ENCODE results near the gene TNRC6A. TPM values are rescaled to one million over a fixed set of nuclear protein-coding genes. Genes with fewer than 3 reads are reported as not detected.

TNRC6A gene
- total RNA-seq, 2 donors from 2014 or later, result 23.5 to 24.4 TPM

DNA sequence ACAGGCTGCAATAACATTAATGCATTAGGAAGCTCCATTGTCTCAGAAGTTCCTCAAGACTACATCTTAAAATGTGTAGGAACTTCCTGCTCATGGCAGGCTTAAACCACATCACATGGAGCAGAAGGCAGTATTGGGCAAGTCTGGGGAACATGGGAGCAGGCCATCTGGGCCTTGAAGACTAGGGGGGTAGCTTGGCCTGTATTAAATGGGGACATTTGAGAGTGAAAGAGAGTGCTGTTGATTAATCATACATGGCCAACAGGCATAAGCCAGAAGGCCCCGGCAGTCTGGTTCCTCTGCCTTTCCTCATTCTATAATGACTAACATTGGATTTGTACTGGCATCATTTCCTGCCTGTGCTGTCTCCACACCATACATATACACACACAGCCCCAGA, 91.1 kb downstream of the TNRC6A start:
- H3K27ac ChIP-seq, result no peak overlapping the region
- TF ChIP-seq, protein P1, sequence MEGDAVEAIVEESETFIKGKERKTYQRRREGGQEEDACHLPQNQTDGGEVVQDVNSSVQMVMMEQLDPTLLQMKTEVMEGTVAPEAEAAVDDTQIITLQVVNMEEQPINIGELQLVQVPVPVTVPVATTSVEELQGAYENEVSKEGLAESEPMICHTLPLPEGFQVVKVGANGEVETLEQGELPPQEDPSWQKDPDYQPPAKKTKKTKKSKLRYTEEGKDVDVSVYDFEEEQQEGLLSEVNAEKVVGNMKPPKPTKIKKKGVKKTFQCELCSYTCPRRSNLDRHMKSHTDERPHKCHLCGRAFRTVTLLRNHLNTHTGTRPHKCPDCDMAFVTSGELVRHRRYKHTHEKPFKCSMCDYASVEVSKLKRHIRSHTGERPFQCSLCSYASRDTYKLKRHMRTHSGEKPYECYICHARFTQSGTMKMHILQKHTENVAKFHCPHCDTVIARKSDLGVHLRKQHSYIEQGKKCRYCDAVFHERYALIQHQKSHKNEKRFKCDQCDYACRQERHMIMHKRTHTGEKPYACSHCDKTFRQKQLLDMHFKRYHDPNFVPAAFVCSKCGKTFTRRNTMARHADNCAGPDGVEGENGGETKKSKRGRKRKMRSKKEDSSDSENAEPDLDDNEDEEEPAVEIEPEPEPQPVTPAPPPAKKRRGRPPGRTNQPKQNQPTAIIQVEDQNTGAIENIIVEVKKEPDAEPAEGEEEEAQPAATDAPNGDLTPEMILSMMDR (IDR thresholded peaks at IDR 0.05), result no peak
- no peaks in the 10 kb centered on the region for H3K4me1 ChIP-seq
- peaks cover 84% of the 10 kb centered on the region for H3K36me3 ChIP-seq
- DNase-seq (ENCODE audit: low spot score), result no peak
- H3K4me3 ChIP-seq, result no peak overlapping the region
- no peaks in the 10 kb centered on the region for H3K27me3 ChIP-seq
- H3K9me3 ChIP-seq, result no peaks in the 10 kb centered on the region

DNA sequence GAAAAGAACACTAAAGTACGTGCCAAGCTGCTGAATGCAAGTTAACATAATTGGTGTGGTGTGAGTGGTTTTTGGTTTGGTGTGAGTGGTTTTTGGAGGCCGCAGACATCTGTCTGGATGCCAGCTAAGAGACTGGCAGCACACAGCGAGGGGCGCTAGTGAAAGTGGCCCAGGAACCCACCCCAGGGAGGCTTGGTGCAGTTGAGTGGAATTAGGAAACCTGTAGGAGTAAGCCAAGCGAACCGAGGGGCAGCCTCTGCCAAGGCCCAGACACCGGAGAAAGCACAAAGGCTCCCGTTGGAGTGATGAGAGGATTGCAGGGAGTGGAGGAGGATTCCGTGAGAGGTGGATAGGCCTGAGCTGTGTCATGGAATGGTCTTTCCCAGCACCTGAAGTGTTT, 91.7 kb downstream of the TNRC6A start:
- Histone ChIP-seq H3K4me3 (no peak overlapping the region), H3K9me3 (no peaks in the 10 kb centered on the region), H3K36me3 (peaks cover 78% of the 10 kb centered on the region), H3K4me1 (no peaks in the 10 kb centered on the region), H3K27me3 (no peaks in the 10 kb centered on the region), H3K27ac (no peak overlapping the region)
- TF ChIP-seq, protein P1 (IDR thresholded peaks at IDR 0.05), result no peak
- DNase-seq (ENCODE audit: low spot score), result no peak

DNA sequence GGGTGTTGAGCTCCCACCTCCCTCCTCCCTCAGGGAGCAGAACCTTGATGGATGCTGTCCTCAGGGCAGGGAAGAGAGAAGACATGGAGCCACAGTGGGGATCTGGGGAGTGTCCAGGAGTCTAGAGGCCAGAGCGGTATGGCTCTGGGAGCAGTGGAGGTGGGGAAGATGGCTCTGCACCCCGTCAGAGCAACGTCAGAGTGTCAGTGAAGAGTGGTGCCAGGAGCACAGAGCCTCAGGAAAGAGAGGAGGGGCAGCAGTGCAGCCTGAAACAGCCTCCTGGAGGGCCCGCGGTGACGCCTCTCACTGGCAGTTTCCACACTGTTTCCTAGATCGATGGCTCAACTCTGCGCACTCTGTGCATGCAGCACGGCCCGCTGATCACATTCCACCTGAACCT, 93.1 kb downstream of the TNRC6A start:
- H3K4me3 ChIP-seq, result no peak overlapping the region
- no peak overlapping the region for H3K27ac ChIP-seq
- TF ChIP-seq, protein P1 (IDR thresholded peaks at IDR 0.05), result no peak
- H3K27me3 ChIP-seq, result no peaks in the 10 kb centered on the region
- H3K36me3 ChIP-seq, result peaks cover 79% of the 10 kb centered on the region
- DNase-seq (ENCODE audit: low spot score), result peak; percentile 21
- H3K9me3 ChIP-seq, result no peaks in the 10 kb centered on the region
- no peaks in the 10 kb centered on the region for H3K4me1 ChIP-seq

DNA sequence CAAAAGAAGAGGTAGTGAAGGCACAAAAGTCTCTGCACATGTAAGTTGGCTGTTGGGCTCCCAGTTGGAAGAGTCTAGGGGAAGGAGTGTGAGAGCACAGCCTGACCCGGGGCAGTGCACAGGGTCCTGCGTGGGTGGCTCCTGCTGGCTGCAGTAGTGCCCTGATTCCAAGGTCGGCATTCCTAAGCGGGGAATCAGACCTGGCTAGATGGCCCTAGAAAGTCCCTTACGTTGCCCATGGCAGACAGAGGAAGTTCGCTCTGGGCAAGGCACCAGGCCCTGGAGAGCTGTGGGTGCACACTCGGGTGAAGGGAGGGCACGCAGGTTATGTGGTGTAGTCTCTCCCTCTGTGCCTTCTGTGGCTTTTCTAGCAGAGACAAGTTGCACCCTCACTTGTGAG, 93.5 kb downstream of the TNRC6A start:
- Histone ChIP-seq H3K9me3 (no peaks in the 10 kb centered on the region), H3K4me3 (no peak overlapping the region), H3K27ac (no peak overlapping the region), H3K36me3 (peaks cover 79% of the 10 kb centered on the region), H3K27me3 (no peaks in the 10 kb centered on the region), H3K4me1 (no peaks in the 10 kb centered on the region)
- TF ChIP-seq, protein P1 (IDR thresholded peaks at IDR 0.05), result no peak
- DNase-seq (ENCODE audit: low spot score), result no peak

DNA sequence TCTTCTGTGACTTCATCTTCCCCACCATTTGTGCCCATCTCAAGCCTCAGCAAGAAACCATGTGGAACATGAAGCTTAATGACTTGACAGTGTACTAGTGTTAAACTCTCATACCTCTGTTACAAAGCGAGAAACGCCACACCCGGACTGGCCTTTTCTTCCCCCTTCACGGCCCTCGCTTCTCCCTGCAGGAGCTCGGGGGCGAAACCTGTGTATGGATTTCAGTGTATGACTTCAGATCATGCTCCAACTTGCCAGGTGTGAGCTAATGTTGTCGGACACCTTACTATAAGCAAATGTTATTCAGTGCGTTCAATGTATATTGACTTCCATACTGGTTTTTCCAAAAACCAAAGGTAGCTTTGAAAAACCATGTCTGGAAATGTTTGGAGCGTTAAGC, 96.2 kb downstream of the TNRC6A start:
- Histone ChIP-seq H3K9me3 (no peaks in the 10 kb centered on the region), H3K27me3 (no peaks in the 10 kb centered on the region), H3K36me3 (peaks cover 57% of the 10 kb centered on the region), H3K4me3 (no peak overlapping the region), H3K4me1 (no peaks in the 10 kb centered on the region), H3K27ac (no peak overlapping the region)
- DNase-seq (ENCODE audit: low spot score), result no peak
- TF ChIP-seq, protein P1 (IDR thresholded peaks at IDR 0.05), result no peak

DNA sequence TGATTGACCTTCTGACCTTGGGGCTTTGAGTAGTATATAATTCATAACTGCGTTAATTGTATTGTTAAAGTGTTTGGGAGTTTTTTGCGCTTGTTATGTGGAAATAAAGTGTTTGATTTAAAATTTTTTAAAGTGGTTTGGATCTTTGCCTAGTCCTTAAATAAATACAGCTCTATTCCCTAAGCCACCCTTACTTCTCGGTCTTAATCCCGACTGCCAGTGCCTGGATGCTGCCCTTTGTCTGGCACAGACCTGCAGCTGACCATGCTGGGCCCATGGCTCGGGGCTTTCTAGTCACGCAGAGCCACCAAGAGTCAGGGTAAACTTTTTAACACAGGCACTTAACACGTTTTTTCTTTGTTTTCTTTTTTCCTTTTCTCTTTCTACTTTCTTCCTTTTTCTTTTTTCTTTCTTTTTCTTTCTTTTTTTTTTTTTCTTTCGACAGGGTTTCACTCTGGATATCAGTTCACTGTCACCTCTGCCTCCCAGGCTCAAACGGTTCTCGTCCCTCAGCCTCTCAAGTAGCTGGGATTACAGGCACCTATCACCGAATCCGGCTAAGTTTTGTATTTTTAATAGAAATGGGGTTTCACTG, 96.7 kb downstream of the TNRC6A start:
- H3K9me3 ChIP-seq, result no peaks in the 10 kb centered on the region
- H3K27me3 ChIP-seq, result no peaks in the 10 kb centered on the region
- TF ChIP-seq, protein P1 (IDR thresholded peaks at IDR 0.05), result no peak
- H3K36me3 ChIP-seq, result peaks cover 52% of the 10 kb centered on the region
- H3K4me1 ChIP-seq, result no peaks in the 10 kb centered on the region
- no peak overlapping the region for H3K27ac ChIP-seq
- H3K4me3 ChIP-seq, result no peak overlapping the region
- no peak for DNase-seq (ENCODE audit: low spot score)

All from right atrium auricular region (tissue), 2 donors.